Suprapubic skin (tissue), 4 donors: Measurements from ENCODE around the gene ARL4C. TPM values are rescaled to one million over a fixed set of nuclear protein-coding genes. Genes with fewer than 3 reads are reported as not detected.

Source experiments
- DNase-seq, 2 donors: peaks; one replicate each; pipeline ENCODE4 v3.0.0-alpha.2; 2019; ENCODE audit warnings: low spot score in 2 of 2
- H3K27ac ChIP-seq: fragments of 200-600 bp; sonication (generic); one replicate; pipeline ENCODE4 v1.5.1; 2019
- H3K27me3 ChIP-seq: fragments of 200-600 bp; sonication (generic); one replicate; pipeline ENCODE4 v1.5.1; 2019
- H3K36me3 ChIP-seq: fragments of 200-600 bp; sonication (generic); one replicate; pipeline ENCODE4 v1.5.1; 2019
- H3K4me1 ChIP-seq: fragments of 200-600 bp; sonication (generic); one replicate; pipeline ENCODE4 v1.5.1; 2019
- H3K4me3 ChIP-seq: fragments of 200-600 bp; sonication (generic); one replicate; pipeline ENCODE4 v1.5.1; 2019; ENCODE audit warnings: mild to moderate bottlenecking
- H3K9me3 ChIP-seq: fragments of 200-600 bp; sonication (generic); one replicate; pipeline ENCODE4 v1.5.1; 2019
- EP300 ChIP-seq: sonication (generic); formaldehyde crosslinking; IDR thresholded peaks from one replicate; pipeline ENCODE4 v1.6.1; 2017; ENCODE audit warnings: antibody characterized with exemption
- POLR2A ChIP-seq, 2 donors: fragments of 450-650 bp; IDR thresholded peaks; one replicate each; pipeline ENCODE4 v1.6.1; 2017; ENCODE audit warnings: antibody characterized with exemption in 2 of 2, mild to moderate bottlenecking in 2 of 2, moderate library complexity in 2 of 2
- POLR2AphosphoS5 ChIP-seq, 3 donors: sonication (generic); formaldehyde crosslinking; IDR thresholded peaks; one replicate each; pipeline ENCODE4 v1.6.1; 2017; ENCODE audit warnings: antibody characterized with exemption in 3 of 3
- WGBS: methylation state at CpG from one replicate; pipeline ENCODE4 v1.1.5; 2018; 5-methylcytosine and 5-hydroxymethylcytosine counted together
- total RNA-seq, 4 donors: library from RNA; depleted of rRNA; stranded (reverse); fragments of >200 nt; gene quantifications; one replicate each; pipeline ENCODE4 v1.1.0, GENCODE V29; 2016
- TF ChIP-seq, protein P1 (sequence below), 2 donors: fragments of 200-600 bp in 1 of 2; fragments of 450-650 bp in 1 of 2; sonication (generic) in 1 of 2; IDR thresholded peaks; one replicate each; pipeline ENCODE4 v1.5.1; 2016 to 2019; ENCODE audit warnings: antibody characterized with exemption in 2 of 2, mild to moderate bottlenecking in 1 of 2, moderate library complexity in 1 of 2

Gene ARL4C
- total RNA-seq, 4 donors from 2014 or later, result 35.8 to 64.4 (median 45.7) TPM

DNA sequence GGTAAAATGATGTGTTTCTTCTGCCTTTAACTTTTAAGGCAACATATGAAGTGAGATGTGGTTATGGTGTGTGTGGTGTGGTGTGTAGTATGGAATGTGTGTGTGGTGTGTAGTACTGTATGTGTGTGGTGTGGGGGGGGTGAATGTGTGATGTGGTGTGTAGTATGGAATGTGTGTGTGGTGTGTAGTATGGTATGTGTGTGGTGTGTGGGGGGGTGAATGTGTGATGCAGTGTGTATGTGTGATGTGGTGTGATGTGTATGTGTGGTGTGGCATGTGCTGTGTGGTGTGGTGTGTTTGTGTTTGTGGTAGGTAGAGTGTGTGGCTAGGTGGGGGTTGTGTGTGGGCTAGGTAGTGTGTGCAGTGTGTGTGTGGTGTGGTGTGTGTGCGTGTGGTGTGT is 17.2 kb upstream of the ARL4C start:
- Histone ChIP-seq H3K27ac (no peak overlapping the region), H3K4me1 (no peaks in the 10 kb centered on the region), H3K9me3 (no peaks in the 10 kb centered on the region), H3K4me3 (no peak overlapping the region), H3K27me3 (no peaks in the 10 kb centered on the region), H3K36me3 (no peaks in the 10 kb centered on the region)
- WGBS, result 83% methylated on average over 1 of the region's 1 CpG
- DNase-seq, result no peak
- TF ChIP-seq, protein P1, sequence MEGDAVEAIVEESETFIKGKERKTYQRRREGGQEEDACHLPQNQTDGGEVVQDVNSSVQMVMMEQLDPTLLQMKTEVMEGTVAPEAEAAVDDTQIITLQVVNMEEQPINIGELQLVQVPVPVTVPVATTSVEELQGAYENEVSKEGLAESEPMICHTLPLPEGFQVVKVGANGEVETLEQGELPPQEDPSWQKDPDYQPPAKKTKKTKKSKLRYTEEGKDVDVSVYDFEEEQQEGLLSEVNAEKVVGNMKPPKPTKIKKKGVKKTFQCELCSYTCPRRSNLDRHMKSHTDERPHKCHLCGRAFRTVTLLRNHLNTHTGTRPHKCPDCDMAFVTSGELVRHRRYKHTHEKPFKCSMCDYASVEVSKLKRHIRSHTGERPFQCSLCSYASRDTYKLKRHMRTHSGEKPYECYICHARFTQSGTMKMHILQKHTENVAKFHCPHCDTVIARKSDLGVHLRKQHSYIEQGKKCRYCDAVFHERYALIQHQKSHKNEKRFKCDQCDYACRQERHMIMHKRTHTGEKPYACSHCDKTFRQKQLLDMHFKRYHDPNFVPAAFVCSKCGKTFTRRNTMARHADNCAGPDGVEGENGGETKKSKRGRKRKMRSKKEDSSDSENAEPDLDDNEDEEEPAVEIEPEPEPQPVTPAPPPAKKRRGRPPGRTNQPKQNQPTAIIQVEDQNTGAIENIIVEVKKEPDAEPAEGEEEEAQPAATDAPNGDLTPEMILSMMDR (IDR thresholded peaks at IDR 0.05), result no peak
- TF ChIP-seq POLR2A (IDR thresholded peaks at IDR 0.05), result no peak
- TF ChIP-seq POLR2AphosphoS5 (IDR thresholded peaks at IDR 0.05), result no peak
- TF ChIP-seq EP300, result no peak

DNA sequence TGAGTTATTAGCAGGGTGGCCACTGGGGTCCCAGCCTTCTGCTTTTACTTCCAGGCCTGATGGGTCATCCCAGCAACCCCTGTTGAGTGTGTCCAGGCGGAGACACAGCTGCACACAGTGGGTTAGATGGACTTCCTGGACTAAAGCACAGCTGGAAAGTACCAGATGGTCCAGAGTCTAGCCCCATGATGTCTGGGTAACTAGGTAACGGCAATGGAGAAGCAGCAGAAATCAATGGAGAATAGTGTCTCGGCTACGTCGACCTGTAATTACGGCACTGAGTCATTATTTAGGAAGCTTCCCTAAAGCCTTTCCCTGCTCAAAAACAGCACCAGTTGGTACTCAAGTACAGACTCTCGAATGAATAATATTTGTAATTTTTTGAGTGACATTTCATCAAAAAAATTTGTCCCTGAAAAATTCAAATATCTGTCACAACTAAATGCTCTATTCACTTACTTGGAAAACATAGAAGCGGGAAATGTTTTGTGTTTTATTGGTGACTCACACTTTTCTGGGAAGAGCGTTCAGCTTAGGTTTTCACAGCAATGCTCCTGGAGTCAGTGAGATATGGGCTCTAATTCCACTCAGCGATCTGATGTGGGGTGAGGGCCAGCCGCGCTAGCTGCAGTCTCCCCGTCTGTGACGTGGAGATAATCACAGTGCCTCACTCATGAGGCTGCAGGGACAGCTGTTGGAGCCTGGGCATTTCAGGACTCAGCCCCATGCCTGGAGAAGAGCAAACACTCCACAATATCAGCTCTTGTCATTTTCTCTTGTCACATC is 16.2 kb upstream of the ARL4C start:
- DNase-seq, result no peak
- TF ChIP-seq POLR2AphosphoS5 (IDR thresholded peaks at IDR 0.05), result no peak
- TF ChIP-seq EP300, result no peak
- TF ChIP-seq, protein P1 (IDR thresholded peaks at IDR 0.05), result no peak
- no peak for TF ChIP-seq POLR2A (IDR thresholded peaks at IDR 0.05)

DNA sequence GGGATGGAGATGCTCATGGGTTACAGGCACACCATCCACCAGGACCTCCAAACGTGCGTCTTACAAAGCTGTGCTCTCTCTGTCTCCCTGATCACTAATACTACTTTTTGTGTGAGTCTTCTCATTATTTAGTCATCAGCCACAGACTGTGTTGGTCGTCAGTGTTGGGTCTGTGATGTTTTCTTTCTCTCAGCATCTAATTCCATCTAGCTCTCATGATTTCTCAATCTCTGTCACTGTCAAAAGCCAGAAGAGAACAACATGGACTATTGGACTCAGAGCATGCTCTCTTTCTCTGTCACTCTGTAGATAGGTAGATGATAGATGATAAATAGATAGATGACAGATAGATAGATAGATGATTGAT is 6.0 kb upstream of the ARL4C start:
- H3K4me3 ChIP-seq, result no peak overlapping the region
- no peaks in the 10 kb centered on the region for H3K36me3 ChIP-seq
- no peak for DNase-seq
- TF ChIP-seq, protein P1 (IDR thresholded peaks at IDR 0.05), result no peak
- TF ChIP-seq POLR2AphosphoS5 (IDR thresholded peaks at IDR 0.05) (no peak), EP300 (no peak), POLR2A (IDR thresholded peaks at IDR 0.05) (no peak)
- H3K27ac ChIP-seq, result no peak overlapping the region
- H3K9me3 ChIP-seq, result no peaks in the 10 kb centered on the region
- no peaks in the 10 kb centered on the region for H3K27me3 ChIP-seq
- no peaks in the 10 kb centered on the region for H3K4me1 ChIP-seq
- 71% methylated on average over 3 of the region's 3 CpGs for WGBS

More for the DNA sequence above, 16.2 kb upstream of the ARL4C start:
- Histone ChIP-seq H3K36me3 (no peaks in the 10 kb centered on the region), H3K9me3 (no peaks in the 10 kb centered on the region), H3K4me1 (no peaks in the 10 kb centered on the region), H3K4me3 (no peak overlapping the region), H3K27me3 (no peaks in the 10 kb centered on the region), H3K27ac (no peak overlapping the region)
- 88% methylated on average over 14 of the region's 14 CpGs for WGBS

DNA sequence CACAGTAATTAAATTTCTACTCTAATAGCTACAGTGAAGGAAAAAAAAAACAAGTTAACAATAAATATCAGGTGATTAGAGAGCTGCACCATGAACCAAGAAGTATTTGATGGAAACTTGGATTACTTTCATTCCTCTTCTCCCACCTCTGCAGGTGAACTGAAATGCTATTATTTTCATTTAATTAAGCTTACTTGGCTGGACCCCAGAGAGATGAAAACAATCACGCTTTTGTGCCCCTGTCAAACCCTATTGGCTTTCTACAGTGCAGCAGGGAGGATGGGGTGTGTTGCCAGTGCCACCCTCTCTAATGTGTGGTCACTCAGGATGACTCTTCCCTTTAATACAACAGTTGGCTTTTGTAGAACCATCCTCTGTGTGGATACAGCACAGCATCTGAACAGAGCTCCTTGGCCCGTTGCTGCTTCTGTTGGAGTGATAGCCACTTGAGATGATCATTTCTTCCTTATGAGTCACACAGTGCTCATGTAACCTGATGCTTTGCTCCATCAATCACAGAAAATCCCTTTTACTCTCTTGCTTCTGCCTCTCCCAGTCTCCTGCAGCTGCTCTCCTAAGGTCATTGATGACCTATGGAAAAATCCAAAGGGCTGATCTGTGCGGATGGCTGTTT is 5.5 kb upstream of the ARL4C start:
- no peak overlapping the region for H3K27ac ChIP-seq

More for the DNA sequence above, 5.5 kb upstream of the ARL4C start:
- DNase-seq, result no peak
- no peak for TF ChIP-seq EP300
- TF ChIP-seq, protein P1 (IDR thresholded peaks at IDR 0.05), result no peak
- TF ChIP-seq POLR2A (IDR thresholded peaks at IDR 0.05), result no peak
- Histone ChIP-seq H3K36me3 (no peaks in the 10 kb centered on the region), H3K27me3 (no peaks in the 10 kb centered on the region), H3K4me1 (peaks cover 2% of the 10 kb centered on the region), H3K4me3 (no peak overlapping the region), H3K9me3 (no peaks in the 10 kb centered on the region)
- 67% methylated on average over 3 of the region's 3 CpGs for WGBS
